GM19025 (cell line): Measurements from ENCODE around the gene PTPRM.

Experiments used
- ATAC-seq: cut with Tn5 transposase; IDR thresholded peaks from one replicate; pipeline ENCODE4 v1.9.1; 2021; ENCODE audit warnings: mild to moderate bottlenecking, low read depth, moderate library complexity; ENCODE audit not compliant: unreplicated experiment

PTPRM gene

DNA sequence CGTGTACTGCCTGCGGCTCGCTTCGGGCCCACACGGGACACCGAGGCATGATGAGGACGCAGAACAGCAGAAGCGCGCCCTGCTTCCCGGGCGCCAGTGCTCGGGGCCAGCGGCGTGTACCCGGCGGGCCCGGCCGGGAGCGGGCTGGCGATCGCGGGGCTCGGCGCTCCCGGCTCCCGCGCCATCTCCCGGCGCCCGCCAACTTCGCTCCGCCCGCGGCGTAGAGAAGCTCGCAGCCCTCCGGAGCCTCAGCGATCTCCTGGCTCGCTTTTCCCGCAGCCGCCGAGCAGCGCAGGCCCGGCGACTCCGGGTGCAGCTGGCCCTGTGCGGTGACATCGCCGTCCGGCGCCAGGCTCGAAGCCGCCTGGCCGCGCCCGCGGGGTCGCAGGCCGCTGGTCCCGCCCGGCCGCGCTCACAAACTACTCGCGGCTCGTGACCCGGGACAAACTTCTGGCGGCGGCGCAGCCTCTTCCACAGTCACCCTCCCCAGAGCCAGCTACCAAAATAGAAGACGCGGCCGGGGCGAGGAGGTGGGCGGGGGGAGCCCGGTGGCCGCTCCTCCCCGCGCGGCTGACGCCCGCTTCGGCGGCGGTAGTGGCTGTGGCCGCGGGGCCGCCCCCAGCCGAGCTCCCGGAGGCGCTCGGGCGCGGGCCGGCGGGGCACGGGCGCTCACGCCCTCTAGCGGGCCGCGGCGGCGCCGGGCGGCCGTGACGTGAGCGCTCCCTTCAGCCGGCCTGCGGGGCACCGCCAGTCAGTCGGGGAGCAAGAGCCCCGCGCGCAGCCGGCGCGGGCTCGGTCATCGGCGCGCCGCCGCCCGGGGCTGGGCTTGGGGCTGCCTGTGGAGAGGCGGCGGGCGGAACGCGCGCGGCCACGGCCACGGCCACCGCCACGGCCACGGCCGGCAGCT, at the start of gene PTPRM:
Gene PTPRM (plus strand): TSS at position 750 of the 907 bp plus-strand sequence. CDS start 503 bp downstream, outside the sequence.
- peak; percentile 91 for ATAC-seq

DNA sequence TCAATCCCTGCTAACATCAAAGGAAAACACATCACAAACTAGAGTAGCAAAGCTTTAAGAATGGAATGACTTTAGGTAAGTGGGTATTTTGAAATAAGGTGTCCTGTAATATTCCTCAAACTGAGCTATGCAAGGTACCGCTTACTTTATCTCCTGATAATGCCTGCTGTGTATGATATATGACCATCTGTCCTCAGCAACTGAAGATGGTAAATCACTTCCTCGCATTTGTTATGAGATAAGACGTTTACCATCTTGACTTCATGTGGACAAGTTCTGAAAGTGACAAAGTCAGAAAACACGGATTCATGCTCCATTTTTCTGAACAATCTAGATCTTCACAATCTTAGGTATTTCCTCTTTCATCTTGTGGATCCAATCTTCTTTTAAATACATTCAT, 49.3 kb upstream of the PTPRM start:
- ATAC-seq: no peak

DNA sequence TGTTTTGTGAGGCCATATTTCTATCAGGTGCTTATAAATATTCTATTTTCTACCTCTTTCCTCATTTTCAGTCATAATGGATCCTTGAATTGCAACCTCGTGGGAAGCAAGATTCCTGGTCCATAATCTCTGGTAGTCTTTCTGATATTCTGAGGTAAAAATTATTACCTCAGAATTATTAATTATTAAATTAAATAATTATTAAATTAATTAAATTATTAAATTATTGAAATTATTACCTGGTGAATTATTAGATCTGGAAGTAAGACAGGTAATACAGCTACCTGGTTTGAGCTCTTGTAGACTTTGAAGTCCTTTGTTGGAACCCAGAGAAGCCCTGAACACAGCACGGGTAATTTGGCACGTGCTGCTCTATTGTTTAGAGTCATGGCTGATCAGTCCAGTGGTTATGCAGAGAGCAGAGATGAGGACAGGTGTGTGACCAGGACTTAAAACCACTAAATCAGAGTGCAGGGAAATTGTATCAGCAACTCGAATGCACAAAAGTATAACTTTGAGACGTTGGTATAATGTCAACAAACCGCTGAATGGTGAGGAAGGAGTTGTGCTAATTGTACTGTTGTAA, 46.8 kb upstream of the PTPRM start:
- ATAC-seq: no peak

DNA sequence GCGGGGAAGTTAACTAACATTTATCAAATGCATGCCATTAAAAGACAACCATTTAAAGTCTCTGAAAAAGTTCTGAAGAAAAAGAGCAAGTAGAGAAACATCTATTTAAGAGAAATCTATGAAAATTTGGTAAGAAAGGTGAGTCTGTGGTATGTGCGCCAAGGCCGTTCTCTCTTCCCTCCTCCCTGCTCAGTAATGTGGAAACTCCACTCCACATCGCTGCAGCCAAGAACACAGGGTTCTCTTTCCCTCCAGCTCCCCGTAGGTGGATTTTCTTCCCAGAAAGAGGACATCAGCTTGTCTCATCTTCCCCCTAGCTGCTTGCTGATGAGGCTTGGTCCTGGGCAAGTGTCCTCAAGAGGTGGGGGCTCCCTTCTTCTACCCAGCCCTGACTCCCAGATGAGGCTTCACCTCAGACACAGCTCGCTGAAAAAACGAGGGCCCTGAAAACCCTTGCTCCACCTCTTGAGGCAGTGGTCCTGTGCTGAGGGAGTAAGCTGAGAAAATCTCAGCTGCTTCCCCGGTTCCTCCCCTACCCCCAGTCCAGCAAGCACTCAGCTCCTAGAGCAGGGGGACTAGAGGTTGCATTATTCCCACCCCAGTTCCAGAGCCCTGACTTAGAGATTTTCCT, 45.8 kb upstream of the PTPRM start:
- ATAC-seq: no peak

DNA sequence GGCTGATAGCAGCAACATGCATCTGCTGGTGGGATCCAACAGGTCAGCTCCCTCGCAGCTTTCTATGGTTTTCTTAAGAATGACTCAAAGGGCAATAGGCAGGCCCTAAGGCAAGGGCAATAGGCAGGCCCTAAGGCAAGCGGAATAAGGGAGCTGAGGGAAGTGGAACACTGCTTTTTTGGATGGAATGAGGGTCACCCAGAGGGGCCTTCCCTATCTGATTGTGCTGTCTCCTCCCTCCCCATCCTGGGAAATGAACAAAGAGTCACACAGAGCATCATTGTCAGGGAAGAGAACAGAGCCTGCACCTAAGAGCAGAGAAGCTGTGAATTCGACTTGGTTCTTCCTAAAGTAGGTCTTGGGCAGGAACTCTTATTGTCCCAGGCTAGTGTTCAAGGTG, 43.3 kb upstream of the PTPRM start:
- ATAC-seq: no peak

DNA sequence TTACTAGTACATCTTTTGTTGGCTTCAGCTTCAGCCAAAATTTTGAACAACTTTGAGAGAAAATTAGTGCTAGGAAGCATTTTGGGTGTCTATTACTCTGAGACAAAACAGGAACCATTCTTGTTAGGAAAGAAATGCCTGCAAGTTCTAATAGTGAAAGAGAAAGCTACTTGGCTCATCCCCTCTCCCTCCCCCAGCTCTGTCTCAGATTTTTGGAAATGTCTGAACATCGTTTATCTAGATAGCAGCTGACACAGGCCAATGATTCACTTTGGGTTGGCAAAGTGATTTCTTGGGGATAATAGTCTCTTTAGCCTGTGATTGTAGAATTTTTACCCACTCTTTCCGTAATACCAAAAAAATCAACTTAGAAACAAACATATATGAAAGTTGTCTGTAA, 42.3 kb upstream of the PTPRM start:
- no peak for ATAC-seq

DNA sequence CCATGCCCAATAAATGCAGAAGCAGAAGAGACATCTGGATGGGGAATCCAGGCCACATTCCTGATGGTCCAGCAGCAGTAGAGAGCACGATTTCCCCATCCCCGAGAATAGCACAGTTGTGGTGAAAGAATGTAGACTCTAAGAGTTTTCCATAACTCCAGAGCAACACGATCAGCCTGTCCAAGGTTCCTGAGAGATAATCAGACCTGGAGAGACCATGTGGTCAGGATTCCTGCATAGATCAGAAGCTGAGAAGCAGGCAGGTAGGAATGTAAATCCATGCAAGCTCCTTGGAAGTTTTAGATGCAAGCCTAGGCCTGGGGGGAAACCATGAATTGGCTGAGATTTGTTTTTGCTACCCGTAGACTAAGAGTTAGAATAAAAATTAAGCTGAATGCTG, 34.2 kb upstream of the PTPRM start:
- no peak for ATAC-seq

DNA sequence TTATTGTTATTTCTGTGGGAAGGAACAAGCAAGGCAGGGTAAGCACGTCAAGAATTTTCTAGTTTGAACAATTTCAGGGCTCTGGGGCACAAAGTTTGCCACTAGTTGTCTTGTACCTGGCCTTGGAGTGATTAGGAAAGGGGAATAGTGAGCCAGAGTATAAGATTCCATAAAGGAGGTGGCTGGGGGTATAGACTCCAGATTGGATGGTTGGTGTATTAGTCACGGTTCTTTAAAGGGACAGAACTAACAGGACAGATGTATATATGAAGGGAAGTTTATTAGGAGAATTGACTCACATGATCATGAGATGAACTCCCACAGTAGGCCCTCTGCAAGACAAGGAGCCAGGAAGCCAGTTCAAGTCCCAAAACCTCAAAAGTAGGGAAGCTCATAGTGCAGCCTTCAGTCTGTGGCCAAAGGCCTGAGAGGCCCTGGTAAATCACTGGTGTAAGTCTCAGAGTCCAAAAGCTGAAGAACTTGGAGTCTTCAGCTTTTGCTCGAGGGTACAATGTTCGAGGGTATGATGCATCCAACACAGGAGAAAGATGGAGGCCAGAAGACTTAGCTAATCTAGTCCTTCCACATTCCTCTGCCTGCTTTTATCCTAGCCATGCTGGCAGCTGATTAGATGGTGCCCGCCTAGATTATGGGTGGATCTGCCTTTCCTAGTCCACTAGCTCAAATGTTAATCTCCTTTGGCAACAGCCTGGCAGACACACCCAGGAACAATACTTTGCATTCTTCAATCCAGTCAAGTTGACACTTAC, 31.5 kb upstream of the PTPRM start:
- no peak for ATAC-seq

DNA sequence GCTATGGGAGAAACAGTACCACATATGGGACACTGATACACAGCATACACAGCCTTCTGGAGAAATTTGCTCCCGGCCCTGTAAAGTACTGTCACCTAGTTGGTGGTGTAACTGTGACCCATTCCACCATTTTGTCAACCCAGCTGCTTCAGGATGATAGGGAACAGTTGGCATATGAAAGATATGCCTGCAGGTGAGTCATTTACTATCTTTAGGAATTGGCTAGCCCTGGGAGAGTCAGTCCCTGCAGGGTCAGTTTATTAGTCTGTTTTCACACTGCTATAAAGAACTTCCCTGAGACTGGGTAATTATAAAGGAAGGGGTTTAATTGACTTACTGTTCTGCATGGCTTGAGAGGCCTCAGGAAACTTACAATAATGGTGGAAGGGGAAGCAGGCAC, 30.0 kb upstream of the PTPRM start:
- no peak for ATAC-seq

DNA sequence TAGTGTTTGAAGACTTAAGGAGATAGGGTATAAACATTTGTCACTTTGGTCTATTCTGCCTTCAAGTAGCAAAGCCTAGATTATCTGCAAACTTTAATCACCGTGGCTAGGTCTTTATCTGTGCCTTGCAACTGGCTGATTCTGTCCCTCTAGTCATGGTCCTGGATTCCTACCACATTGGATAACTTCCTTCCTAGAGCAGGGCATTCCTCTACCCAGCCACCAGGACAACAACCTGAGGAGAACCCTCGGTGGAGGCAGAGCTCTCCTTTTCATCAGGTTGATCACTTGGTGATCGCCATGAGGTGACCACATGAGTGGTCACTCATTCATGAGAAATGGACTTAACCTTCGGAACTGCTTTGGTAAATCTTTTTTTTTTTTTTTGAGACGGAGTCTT, 25.3 kb upstream of the PTPRM start:
- ATAC-seq: no peak

DNA sequence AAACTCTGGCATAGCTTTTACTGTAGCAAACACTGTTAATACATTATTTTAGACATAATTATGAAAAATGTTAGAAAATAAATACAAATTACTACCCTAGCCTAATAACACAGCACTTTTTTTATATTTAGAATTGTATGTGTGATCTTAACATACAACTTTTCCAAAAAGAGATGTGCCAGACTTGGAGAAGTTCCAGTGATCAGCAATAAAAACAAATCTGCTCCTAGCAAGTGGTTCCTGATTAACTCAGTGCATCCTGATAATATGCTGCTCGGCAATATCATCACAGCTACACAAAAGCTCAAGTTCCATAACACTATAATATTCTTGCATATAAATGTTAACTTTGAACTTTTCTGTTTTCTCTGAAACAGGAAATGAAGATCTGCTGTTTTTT, 22.4 kb upstream of the PTPRM start:
- ATAC-seq: no peak

DNA sequence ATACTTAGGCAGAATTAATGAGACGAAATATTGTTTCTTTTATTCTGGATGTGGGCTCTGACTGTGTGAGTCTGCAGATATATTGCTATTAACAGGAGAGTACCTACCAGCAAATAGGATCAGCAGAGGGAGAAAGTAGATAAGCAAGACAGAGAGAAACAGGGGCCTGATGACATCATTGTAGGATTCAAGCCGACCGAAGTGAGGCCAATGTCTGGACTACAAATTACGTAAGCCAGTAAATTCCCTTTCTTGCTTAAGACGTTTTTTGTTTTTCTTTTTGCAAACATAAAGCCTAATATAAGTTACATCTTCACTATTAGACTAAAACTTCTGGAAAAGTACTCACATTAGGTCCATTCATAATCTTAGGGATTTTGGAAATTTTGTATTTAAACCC, 21.4 kb upstream of the PTPRM start:
- no peak for ATAC-seq

DNA sequence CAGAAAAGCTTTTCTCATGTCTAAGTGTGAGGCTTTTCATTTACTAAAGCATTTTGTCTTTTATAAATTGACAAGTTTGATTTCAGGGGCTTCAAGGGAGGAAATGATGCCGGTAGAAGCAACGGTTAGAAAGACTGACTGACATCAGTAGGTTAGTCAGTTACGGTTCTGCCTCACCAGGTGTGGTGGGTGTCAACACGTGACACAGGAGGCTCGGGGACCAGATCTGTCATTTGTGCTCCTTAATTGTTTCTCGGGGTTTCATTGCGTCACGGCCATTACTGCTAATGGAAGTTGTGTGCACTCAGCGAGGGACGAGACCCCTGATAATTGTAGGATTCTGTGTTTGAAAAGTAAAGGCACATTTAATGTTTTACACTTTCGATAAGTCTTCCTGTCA, 18.9 kb upstream of the PTPRM start:
- ATAC-seq: no peak

DNA sequence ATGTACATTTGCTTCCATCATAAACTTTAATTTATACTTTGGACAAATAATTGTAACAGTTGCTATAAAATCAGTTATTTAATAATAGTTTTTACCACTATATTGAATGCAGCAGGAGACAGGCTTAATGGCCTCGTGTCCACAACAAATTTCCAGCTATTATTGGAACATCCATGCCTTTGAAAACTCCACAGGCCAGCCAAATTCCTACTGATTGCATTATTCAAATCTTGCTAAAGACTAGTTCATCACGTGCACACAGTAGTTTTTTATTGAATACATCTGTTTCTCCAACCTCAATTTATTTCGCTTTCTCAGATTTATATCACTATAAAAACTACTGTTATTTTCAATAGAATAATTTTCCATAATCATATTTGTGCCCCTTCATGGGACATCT, 18.4 kb upstream of the PTPRM start:
- ATAC-seq: no peak

DNA sequence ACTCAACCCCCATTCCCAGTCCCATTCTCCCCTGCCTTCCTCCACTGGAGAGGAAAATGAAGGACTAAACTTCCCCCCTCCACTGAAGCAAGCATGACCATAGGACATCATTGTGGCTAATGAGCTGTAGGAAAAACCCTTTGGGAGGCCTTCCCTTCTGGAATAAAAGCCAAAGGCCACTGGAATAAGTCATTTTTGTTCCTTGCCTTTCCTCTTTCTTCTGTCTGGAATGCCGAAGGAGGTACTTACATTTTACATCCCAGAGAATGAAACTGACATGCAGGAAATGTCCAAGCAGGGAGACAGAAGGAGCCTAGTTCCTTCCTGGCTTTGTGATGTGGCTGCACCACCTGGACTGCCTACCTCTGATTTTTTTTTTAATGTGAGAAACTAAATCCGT, 9.1 kb upstream of the PTPRM start:
- ATAC-seq: no peak

DNA sequence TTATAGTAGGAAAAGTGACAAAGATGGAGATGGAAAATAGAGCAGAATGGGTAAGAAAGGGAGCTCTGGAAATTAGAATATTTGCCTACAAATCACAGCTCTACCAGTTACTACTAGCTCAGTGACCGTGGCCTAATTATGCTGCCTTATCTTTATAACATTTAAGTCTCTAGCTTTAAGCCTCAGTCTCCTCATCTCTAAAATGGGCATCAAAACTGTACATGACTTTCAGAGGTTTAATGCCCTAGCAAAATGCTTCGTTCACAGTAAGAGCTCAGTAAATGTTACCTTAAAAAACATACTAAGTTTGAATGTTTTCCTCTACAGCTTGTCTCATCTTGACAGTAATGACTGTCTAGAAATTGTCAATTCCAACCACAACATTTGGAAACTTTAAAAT, 8.3 kb upstream of the PTPRM start:
- no peak for ATAC-seq

DNA sequence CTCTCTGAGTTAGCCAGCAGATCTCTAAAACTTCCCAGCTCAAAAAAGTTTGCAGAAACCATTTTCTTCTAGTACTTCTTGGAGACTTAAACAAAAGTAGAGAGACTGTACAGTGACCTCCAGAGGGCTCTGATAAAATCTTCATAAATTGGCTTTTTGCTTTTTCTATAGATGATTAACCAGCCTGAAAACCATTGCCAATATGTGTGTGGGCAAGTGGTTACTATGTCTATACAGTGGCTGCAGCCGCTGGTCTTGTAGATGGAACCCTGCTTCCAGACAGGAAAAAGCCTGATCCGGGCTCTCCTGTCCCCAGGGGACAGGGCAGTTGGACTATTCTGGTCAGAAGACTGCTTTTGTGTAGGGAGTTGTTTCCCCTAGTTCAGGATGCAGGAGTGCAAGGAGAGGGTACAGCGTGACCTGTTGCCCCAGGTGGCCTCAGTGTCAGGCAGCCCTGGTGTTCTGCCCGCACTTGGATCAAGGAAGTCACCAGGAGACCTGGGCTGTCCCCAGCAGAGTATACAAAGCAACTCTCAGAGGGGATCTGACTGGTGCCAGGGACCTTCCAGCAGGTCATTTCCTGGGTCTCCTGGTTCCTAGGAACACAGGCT, 7.3 kb upstream of the PTPRM start:
- ATAC-seq: no peak

DNA sequence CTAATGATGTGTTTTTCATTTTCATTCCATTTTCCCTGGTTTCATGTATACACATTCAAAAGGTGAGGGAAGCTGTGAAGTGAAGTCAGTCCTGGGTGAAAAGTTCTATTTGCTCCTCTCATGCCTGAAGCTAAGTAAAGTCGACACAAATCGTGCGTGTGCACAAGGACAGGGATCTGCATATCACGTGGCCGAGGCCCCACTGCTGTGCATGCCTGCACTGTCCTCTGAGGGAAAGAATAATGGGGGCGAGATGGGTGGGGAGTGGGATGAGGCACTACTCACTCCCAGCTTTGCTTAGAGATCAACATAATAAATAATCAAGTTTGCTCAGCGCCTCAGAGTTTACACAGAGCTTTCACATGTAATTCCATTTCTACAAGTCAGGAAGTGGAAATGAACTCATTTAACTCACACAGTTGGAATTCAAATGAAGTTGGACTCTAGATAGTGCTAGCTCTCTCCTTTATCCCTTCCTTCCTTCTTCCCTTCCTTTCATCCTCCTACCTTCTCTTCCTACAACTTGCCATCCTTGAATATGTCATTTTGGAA, 5.1 kb upstream of the PTPRM start:
- ATAC-seq: no peak

DNA sequence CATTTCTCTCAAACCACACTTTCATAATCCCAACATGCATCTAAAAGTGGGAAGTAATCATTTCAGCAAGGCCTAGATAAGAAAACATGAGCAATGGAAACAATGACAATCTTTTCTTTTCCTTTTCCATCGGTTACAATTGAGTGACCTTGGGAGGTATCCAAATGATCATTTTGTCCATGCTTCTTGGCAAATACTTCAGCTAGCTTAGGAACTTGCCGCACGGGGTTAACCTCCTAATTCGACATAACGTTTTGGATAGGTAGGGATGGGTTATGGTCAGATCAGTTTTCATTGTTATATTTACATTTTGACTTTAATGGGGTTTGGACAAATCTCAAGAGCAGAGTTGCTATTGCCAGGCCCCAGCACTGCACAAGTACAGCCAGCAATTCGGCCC, 4.6 kb upstream of the PTPRM start:
- ATAC-seq: no peak

DNA sequence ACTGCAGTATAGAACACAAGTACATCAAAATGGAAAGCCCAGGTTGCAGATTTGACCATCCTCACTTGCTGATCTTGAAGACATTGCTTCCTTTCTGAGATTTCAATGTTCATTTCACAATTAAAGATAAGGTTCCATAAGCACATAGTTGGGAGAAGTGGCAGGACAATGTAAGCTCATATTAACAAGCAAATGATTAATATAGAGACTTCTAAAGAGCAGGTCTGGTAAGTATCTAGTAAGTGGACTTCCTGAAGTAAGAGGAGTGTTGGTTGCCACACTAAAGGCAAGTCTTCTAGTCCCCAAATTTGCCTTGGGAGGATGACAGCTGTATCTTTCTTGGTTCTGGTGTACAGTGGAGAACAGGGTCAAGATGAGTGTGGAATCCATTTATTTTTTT, 1.4 kb upstream of the PTPRM start:
- no peak for ATAC-seq
